ENCODE results near the gene PEMT.

The PEMT gene

GRCh38 chr17:17605083-17605728 lies 13.7 kb upstream of the PEMT start:
- DNase-seq (ENCODE audit: low read depth in 2 of 2), result no peak

- DNase-seq (ENCODE audit: low read depth in 2 of 2), result no peak
Measured at GRCh38 chr17:17603895-17604225, 12.4 kb upstream of the PEMT start.

- no peak for DNase-seq (ENCODE audit: low read depth in 2 of 2)
Measured at GRCh38 chr17:17603178-17603894, 11.8 kb upstream of the PEMT start.

GRCh38 chr17:17599965-17600364 lies 8.5 kb upstream of the PEMT start:
- DNase-seq (ENCODE audit: low read depth in 2 of 2), result no peak

- no peak for DNase-seq (ENCODE audit: low read depth in 2 of 2)
Measured at GRCh38 chr17:17598003-17598402, 6.5 kb upstream of the PEMT start.

GRCh38 chr17:17595755-17596154 lies 4.2 kb upstream of the PEMT start:
- no peak for DNase-seq (ENCODE audit: low read depth in 2 of 2)

- no peak for DNase-seq (ENCODE audit: low read depth in 2 of 2)
Measured at GRCh38 chr17:17593222-17593620, 1.7 kb upstream of the PEMT start.

- no peak for DNase-seq (ENCODE audit: low read depth in 2 of 2)
Measured at GRCh38 chr17:17590883-17591354, 589 bp downstream of the PEMT start.

GRCh38 chr17:17590141-17590751 lies 1.3 kb downstream of the PEMT start:
- DNase-seq (ENCODE audit: low read depth in 2 of 2), result no peak

GRCh38 chr17:17587614-17588337 lies 3.7 kb downstream of the PEMT start:
- no peak for DNase-seq (ENCODE audit: low read depth in 2 of 2)

- DNase-seq (ENCODE audit: low read depth in 2 of 2), result no peak
Measured at GRCh38 chr17:17582372-17582771, 9.1 kb downstream of the PEMT start.

GRCh38 chr17:17581509-17581908 lies 10.0 kb downstream of the PEMT start:
- DNase-seq (ENCODE audit: low read depth in 2 of 2), result no peak

GRCh38 chr17:17580662-17581470 lies 10.6 kb downstream of the PEMT start:
- no peak for DNase-seq (ENCODE audit: low read depth in 2 of 2)

- DNase-seq (ENCODE audit: low read depth in 2 of 2), result no peak
Measured at GRCh38 chr17:17579691-17580090, 11.8 kb downstream of the PEMT start.

- DNase-seq (ENCODE audit: low read depth in 2 of 2), result no peak
Measured at GRCh38 chr17:17577373-17577772, 14.1 kb downstream of the PEMT start.

GRCh38 chr17:17576772-17577234 lies 14.7 kb downstream of the PEMT start:
- DNase-seq (ENCODE audit: low read depth in 2 of 2), result no peak

GRCh38 chr17:17575360-17576251 lies 15.9 kb downstream of the PEMT start:
- no peak for DNase-seq (ENCODE audit: low read depth in 2 of 2)

GRCh38 chr17:17573912-17574311 lies 17.6 kb downstream of the PEMT start:
- DNase-seq (ENCODE audit: low read depth in 2 of 2), result no peak

- DNase-seq (ENCODE audit: low read depth in 2 of 2), result no peak
Measured at GRCh38 chr17:17572010-17572785, 19.3 kb downstream of the PEMT start.
